SHP77 (cell line): ENCODE measurements around the gene PKDCC.

Source experiments
- DNase-seq, 2 experiments: peaks; one replicate each; lab custom pipeline; 2025; lab: John Stamatoyannopoulos, UW

Gene PKDCC

GRCh38 chr2:42049221-42050009 is 1.6 kb downstream of the PKDCC start:
- no peak for DNase-seq

- DNase-seq, result no peak
These were observed 2.3 kb downstream of the PKDCC start for GRCh38 chr2:42050010-42050702.

GRCh38 chr2:42050703-42051542 is 3.1 kb downstream of the PKDCC start:
- DNase-seq, result no peak

- DNase-seq, result no peak
These were observed 3.9 kb downstream of the PKDCC start for GRCh38 chr2:42051543-42052235.

- no peak for DNase-seq
These were observed 5.1 kb downstream of the PKDCC start for GRCh38 chr2:42052702-42053481.

GRCh38 chr2:42053482-42053790 is 5.6 kb downstream of the PKDCC start:
- DNase-seq, result no peak

GRCh38 chr2:42053791-42054701 is 6.2 kb downstream of the PKDCC start:
- no peak for DNase-seq

- DNase-seq, result no peak
These were observed 7.1 kb downstream of the PKDCC start for GRCh38 chr2:42054714-42055430.

GRCh38 chr2:42055573-42056514 is 8.0 kb downstream of the PKDCC start:
- DNase-seq, result no peak

GRCh38 chr2:42057159-42057901 is 9.5 kb downstream of the PKDCC start:
- DNase-seq, result no peak

- no peak for DNase-seq
These were observed 10.2 kb downstream of the PKDCC start for GRCh38 chr2:42057902-42058450.

GRCh38 chr2:42059261-42059898 is 11.6 kb downstream of the PKDCC start:
- DNase-seq, result no peak

GRCh38 chr2:42060028-42060427 is 12.2 kb downstream of the PKDCC start:
- DNase-seq, result no peak

- no peak for DNase-seq
These were observed 13.1 kb downstream of the PKDCC start for GRCh38 chr2:42060718-42061619.

GRCh38 chr2:42061839-42062238 is 14.0 kb downstream of the PKDCC start:
- no peak for DNase-seq
